Keratinocyte (primary cell): Measurements from ENCODE around the gene BICDL1. TPM values are rescaled to one million over a fixed set of nuclear protein-coding genes. Genes with fewer than 3 reads are reported as not detected.
A peak's percentile ranks its signal among the peaks of the same experiment; 100 is the strongest.

Experiments
- DNase-seq: peaks from one replicate; pipeline ENCODE4 v3.0.0-alpha.2; 2011; ENCODE audit warnings: low read depth, missing footprints, low spot score
- FAIRE-seq: peaks from 2 replicates; lab custom pipeline; 2011; peaks lifted over from hg19 to GRCh38; lab: Jason Lieb, UNC
- H2AFZ ChIP-seq: 2 replicates; pipeline ENCODE4 v1.6.0; 2012; ENCODE audit warnings: low read length, control low read depth, inconsistent platforms; ENCODE audit not compliant: control insufficient read depth
- H3K27ac ChIP-seq: 2 replicates; pipeline ENCODE4 v1.5.1; 2011; ENCODE audit warnings: low read length; ENCODE audit not compliant: control insufficient read depth, insufficient read depth
- H3K27me3 ChIP-seq: 3 replicates; pipeline ENCODE4 v1.6.0; 2011; ENCODE audit warnings: low read length; ENCODE audit not compliant: control insufficient read depth, insufficient read depth; ENCODE audit errors: extremely low read depth
- H3K36me3 ChIP-seq, 2 experiments: 2 replicates in 1 of 2; 3 replicates in 1 of 2; pipeline ENCODE4 v1.5.1; 2011; ENCODE audit warnings: low read length in 2 of 2, mild to moderate bottlenecking in 1 of 2; ENCODE audit not compliant: control insufficient read depth in 2 of 2, insufficient read depth in 2 of 2; ENCODE audit errors: extremely low read depth in 1 of 2
- H3K4me1 ChIP-seq: 3 replicates; pipeline ENCODE4 v1.5.1; 2011; ENCODE audit warnings: low read length; ENCODE audit not compliant: control insufficient read depth, insufficient read depth; ENCODE audit errors: extremely low read depth
- H3K4me2 ChIP-seq: 3 replicates; pipeline ENCODE4 v1.6.0; 2011; ENCODE audit warnings: low read depth, low read length; ENCODE audit not compliant: control insufficient read depth, insufficient read depth; ENCODE audit errors: extremely low read depth
- H3K4me3 ChIP-seq, 3 experiments: fragments of 200-600 bp in 1 of 3; sonication (generic) in 1 of 3; 2 replicates in 2 of 3; 3 replicates in 1 of 3; pipeline ENCODE4 v1.5.1; 2011 to 2016; ENCODE audit warnings: low read length in 3 of 3, mild to moderate bottlenecking in 3 of 3, control low read depth in 2 of 3, inconsistent platforms in 1 of 3, low read depth in 1 of 3, mixed read lengths in 1 of 3, mixed run types in 1 of 3, moderate library complexity in 1 of 3; ENCODE audit not compliant: control insufficient read depth in 2 of 3, insufficient read depth in 2 of 3; ENCODE audit errors: extremely low read depth in 1 of 3
- H3K79me2 ChIP-seq: 2 replicates; pipeline ENCODE4 v1.6.0; 2012; ENCODE audit warnings: low read length; ENCODE audit not compliant: control insufficient read depth, insufficient read depth
- H3K9ac ChIP-seq: 3 replicates; pipeline ENCODE4 v1.6.0; 2011; ENCODE audit warnings: low read length; ENCODE audit not compliant: control insufficient read depth, insufficient read depth; ENCODE audit errors: extremely low read depth
- H3K9me1 ChIP-seq: 3 replicates; pipeline ENCODE4 v1.6.0; 2011; ENCODE audit warnings: low read length; ENCODE audit not compliant: control insufficient read depth, insufficient read depth; ENCODE audit errors: extremely low read depth
- H3K9me3 ChIP-seq: 2 replicates; pipeline ENCODE4 v1.5.1; 2012; ENCODE audit warnings: low read depth, low read length; ENCODE audit not compliant: control insufficient read depth
- H4K20me1 ChIP-seq: 3 replicates; pipeline ENCODE4 v1.6.0; 2011; ENCODE audit warnings: low read length; ENCODE audit not compliant: control insufficient read depth, insufficient read depth; ENCODE audit errors: extremely low read depth
- CTCF ChIP-seq, 3 experiments: IDR thresholded peaks in 1 of 3; conservative IDR thresholded peaks in 1 of 3; optimal IDR thresholded peaks in 1 of 3; 2 replicates in 2 of 3; 3 replicates in 1 of 3; pipeline versions ENCODE3 to v1.5.1; 2011; ENCODE audit warnings: low read length in 3 of 3, mild to moderate bottlenecking in 3 of 3, moderate library complexity in 2 of 3, control low read depth in 1 of 3, inconsistent platforms in 1 of 3; ENCODE audit not compliant: insufficient read depth in 2 of 3; ENCODE audit errors: extremely low read depth in 1 of 3
- EZH2 ChIP-seq: IDR thresholded peaks from one replicate; pipeline ENCODE4 v1.6.1; 2012; ENCODE audit warnings: inconsistent platforms, mild to moderate bottlenecking, low read length, moderate library complexity
- dilution Hi-C: fragments of 300-500 bp; cut with MboI; formaldehyde crosslinking; loops from one replicate; pipeline ENCODE4 v1.7.0; 2020; ENCODE audit warnings: low sequenced_read_pairs; ENCODE audit not compliant: extremely low pct_ligation_motif_present
- polyA plus RNA-seq, 5 experiments: library from polyadenylated mRNA; depleted of rRNA in 3 of 5; stranded (reverse) in 3 of 5; stranded (forward) in 1 of 5; unstranded in 1 of 5; fragments of >200 nt; gene quantifications; 1 replicate in 1 of 5; 2 replicates in 3 of 5; 3 replicates in 1 of 5; pipeline versions ENCODE4 v1.2.1 to v1.2.3, GENCODE V29; 2011 to 2012; ENCODE audit warnings: missing spikeins in 2 of 5, low read depth in 1 of 5, low replicate concordance in 1 of 5

BICDL1 gene
- polyA plus RNA-seq, 1 donor (not counting 4 experiments of a cell fraction or from before 2014, with no cell fraction given): 6.4 TPM

GRCh38 chr12:120115692-120116440, 126.8 kb downstream of the BICDL1 start:
- Histone ChIP-seq H3K9me1 (no peaks in the 10 kb centered on the region), H3K36me3 (peaks cover 6 to 14% of the 10 kb centered on the region in 2 experiments), H2AFZ (no peak overlapping the region), H3K27ac (peak overlapping the region; percentile 83), H3K79me2 (peaks cover 61% of the 10 kb centered on the region), H3K4me1 (peaks cover 28% of the 10 kb centered on the region), H3K27me3 (no peaks in the 10 kb centered on the region), H4K20me1 (peaks cover 5% of the 10 kb centered on the region), H3K4me3 (peak overlapping the region; percentile 87 to 97 (median 89)), H3K9ac (peak overlapping the region; percentile 91), H3K9me3 (no peaks in the 10 kb centered on the region), H3K4me2 (peak overlapping the region; percentile 86)
- no peak for FAIRE-seq
- no peak for DNase-seq
- TF ChIP-seq CTCF (optimal IDR thresholded peaks at IDR 0.05 in 1 of 3, IDR thresholded peaks at IDR 0.05 in 1 of 3, conservative IDR thresholded peaks at IDR 0.05 in 1 of 3; ENCODE audit: extremely low read depth in 1 of 3, insufficient read depth in 2 of 3, low read length in 3 of 3): no peak
- TF ChIP-seq EZH2: no peak
- dilution Hi-C loops: no loop called here

- peaks cover 56% of the 10 kb centered on the region for H3K79me2 ChIP-seq
- dilution Hi-C loops: no loop called here
- H3K4me3 ChIP-seq: peak within 1 kb of the TSS; percentile 87 to 97 (median 89)
- no peaks in the 10 kb centered on the region for H3K27me3 ChIP-seq
- no peak for TF ChIP-seq EZH2
- no peak for TF ChIP-seq CTCF (optimal IDR thresholded peaks at IDR 0.05 in 1 of 3, IDR thresholded peaks at IDR 0.05 in 1 of 3, conservative IDR thresholded peaks at IDR 0.05 in 1 of 3; ENCODE audit: extremely low read depth in 1 of 3, insufficient read depth in 2 of 3, low read length in 3 of 3)
- DNase-seq: no peak
- peak within 1 kb of the TSS; percentile 91 for H3K9ac ChIP-seq
- H3K9me1 ChIP-seq: no peaks in the 10 kb centered on the region
- H3K9me3 ChIP-seq: no peaks in the 10 kb centered on the region
- no peak for FAIRE-seq
- peaks cover 28% of the 10 kb centered on the region for H3K4me1 ChIP-seq
- H2AFZ ChIP-seq: peak within 1 kb of the TSS; percentile 78
- H4K20me1 ChIP-seq: peaks cover 5% of the 10 kb centered on the region
- H3K4me2 ChIP-seq: peak within 1 kb of the TSS; percentile 86
- H3K27ac ChIP-seq: peak within 1 kb of the TSS; percentile 84
- peaks cover 6 to 14% of the 10 kb centered on the region in 2 experiments for H3K36me3 ChIP-seq
Observed at GRCh38 chr12:120116441-120116791, 127.4 kb downstream of the BICDL1 start, which contains the start of gene RAB35. Gene RAB35, minus strand, starts transcription at chr12:120116753. Its CDS starts 103 bp downstream, at chr12:120116650.
